Chondrocyte (in vitro differentiated cells): Measurements from ENCODE around the gene LITAF. TPM values are rescaled to one million over a fixed set of nuclear protein-coding genes. Genes with fewer than 3 reads are reported as not detected.
A peak's percentile ranks its signal among the peaks of the same experiment; 100 is the strongest.

Experiments
- DNase-seq: peaks from one replicate; pipeline ENCODE4 v3.0.0; 2021; ENCODE audit warnings: mixed read lengths, low spot score
- H3K27ac Mint-ChIP-seq: one replicate; pipeline ENCODE4 v1.8.0; 2021; ENCODE audit warnings: mild to moderate bottlenecking, moderate library complexity, mixed read lengths; ENCODE audit not compliant: unreplicated experiment
- H3K27me3 Mint-ChIP-seq: 2 replicates; pipeline ENCODE4 v1.8.0; 2021; ENCODE audit warnings: low read depth, mixed read lengths
- H3K36me3 Mint-ChIP-seq: 2 replicates; pipeline ENCODE4 v1.8.0; 2021; ENCODE audit warnings: low read depth, mixed read lengths
- H3K4me1 Mint-ChIP-seq: 2 replicates; pipeline ENCODE4 v1.8.0; 2021; ENCODE audit warnings: low read depth, mild to moderate bottlenecking, mixed read lengths
- H3K4me3 Mint-ChIP-seq: one replicate; pipeline ENCODE4 v1.8.0; 2021; ENCODE audit warnings: mild to moderate bottlenecking, moderate library complexity, mixed read lengths; ENCODE audit not compliant: unreplicated experiment
- H3K9me3 Mint-ChIP-seq: 2 replicates; pipeline ENCODE4 v1.8.0; 2021; ENCODE audit warnings: low read depth, mixed read lengths
- total RNA-seq: library from RNA; stranded (reverse); gene quantifications from 3 replicates; pipeline ENCODE4 v1.2.1, GENCODE V29; 2021
- TF ChIP-seq, protein P1 (sequence below): fragments of 200-600 bp; sonication (generic); IDR thresholded peaks from 2 replicates; pipeline ENCODE4 v1.5.0; 2021; ENCODE audit warnings: antibody characterized with exemption, mild to moderate bottlenecking, moderate library complexity

Gene LITAF
- total RNA-seq, 1 donor from 2014 or later, result 91.9 TPM

GRCh38 chr16:11552440-11552839 is 34.3 kb downstream of the LITAF start:
- H3K4me1 Mint-ChIP-seq, result peaks cover 5% of the 10 kb centered on the region
- peaks cover 57% of the 10 kb centered on the region for H3K36me3 Mint-ChIP-seq
- no peaks in the 10 kb centered on the region for H3K27me3 Mint-ChIP-seq
- DNase-seq, result no peak
- TF ChIP-seq, protein P1, sequence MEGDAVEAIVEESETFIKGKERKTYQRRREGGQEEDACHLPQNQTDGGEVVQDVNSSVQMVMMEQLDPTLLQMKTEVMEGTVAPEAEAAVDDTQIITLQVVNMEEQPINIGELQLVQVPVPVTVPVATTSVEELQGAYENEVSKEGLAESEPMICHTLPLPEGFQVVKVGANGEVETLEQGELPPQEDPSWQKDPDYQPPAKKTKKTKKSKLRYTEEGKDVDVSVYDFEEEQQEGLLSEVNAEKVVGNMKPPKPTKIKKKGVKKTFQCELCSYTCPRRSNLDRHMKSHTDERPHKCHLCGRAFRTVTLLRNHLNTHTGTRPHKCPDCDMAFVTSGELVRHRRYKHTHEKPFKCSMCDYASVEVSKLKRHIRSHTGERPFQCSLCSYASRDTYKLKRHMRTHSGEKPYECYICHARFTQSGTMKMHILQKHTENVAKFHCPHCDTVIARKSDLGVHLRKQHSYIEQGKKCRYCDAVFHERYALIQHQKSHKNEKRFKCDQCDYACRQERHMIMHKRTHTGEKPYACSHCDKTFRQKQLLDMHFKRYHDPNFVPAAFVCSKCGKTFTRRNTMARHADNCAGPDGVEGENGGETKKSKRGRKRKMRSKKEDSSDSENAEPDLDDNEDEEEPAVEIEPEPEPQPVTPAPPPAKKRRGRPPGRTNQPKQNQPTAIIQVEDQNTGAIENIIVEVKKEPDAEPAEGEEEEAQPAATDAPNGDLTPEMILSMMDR, result no peak
- no peak overlapping the region for H3K27ac Mint-ChIP-seq
- no peak overlapping the region for H3K4me3 Mint-ChIP-seq
- peaks cover 16% of the 10 kb centered on the region for H3K9me3 Mint-ChIP-seq

DNA sequence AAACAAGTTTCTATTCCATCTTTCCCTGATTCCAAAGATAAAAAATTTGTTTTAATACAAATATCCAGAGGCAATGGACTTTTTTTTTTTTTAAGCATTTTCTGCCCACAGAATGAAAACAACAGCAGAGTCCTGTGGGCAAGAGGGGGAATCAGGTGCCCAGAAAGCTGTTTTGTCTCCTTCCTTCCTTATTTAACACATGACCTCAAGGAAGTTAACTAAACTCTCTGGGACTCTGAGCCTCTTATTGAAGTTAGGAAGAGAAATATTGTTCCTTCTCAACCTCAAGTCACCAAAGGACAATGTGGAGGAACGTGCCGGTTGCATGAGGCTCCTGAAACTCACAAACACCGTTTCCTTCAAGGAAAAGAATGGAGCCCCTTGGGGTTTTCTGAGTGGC is 34.9 kb downstream of the LITAF start:
- Mint-ChIP-seq H3K27me3 (no peaks in the 10 kb centered on the region), H3K36me3 (peaks cover 60% of the 10 kb centered on the region), H3K9me3 (peaks cover 16% of the 10 kb centered on the region), H3K4me3 (no peak overlapping the region), H3K4me1 (peaks cover 9% of the 10 kb centered on the region), H3K27ac (no peak overlapping the region)
- TF ChIP-seq, protein P1, result no peak
- DNase-seq, result no peak

- Mint-ChIP-seq H3K27ac (no peak overlapping the region), H3K4me1 (peaks cover 15% of the 10 kb centered on the region), H3K4me3 (no peak overlapping the region), H3K9me3 (peaks cover 10% of the 10 kb centered on the region), H3K27me3 (no peaks in the 10 kb centered on the region), H3K36me3 (peaks cover 54% of the 10 kb centered on the region)
- no peak for DNase-seq
- TF ChIP-seq, protein P1, result no peak
Observed at GRCh38 chr16:11550791-11551498, 35.8 kb downstream of the LITAF start.

DNA sequence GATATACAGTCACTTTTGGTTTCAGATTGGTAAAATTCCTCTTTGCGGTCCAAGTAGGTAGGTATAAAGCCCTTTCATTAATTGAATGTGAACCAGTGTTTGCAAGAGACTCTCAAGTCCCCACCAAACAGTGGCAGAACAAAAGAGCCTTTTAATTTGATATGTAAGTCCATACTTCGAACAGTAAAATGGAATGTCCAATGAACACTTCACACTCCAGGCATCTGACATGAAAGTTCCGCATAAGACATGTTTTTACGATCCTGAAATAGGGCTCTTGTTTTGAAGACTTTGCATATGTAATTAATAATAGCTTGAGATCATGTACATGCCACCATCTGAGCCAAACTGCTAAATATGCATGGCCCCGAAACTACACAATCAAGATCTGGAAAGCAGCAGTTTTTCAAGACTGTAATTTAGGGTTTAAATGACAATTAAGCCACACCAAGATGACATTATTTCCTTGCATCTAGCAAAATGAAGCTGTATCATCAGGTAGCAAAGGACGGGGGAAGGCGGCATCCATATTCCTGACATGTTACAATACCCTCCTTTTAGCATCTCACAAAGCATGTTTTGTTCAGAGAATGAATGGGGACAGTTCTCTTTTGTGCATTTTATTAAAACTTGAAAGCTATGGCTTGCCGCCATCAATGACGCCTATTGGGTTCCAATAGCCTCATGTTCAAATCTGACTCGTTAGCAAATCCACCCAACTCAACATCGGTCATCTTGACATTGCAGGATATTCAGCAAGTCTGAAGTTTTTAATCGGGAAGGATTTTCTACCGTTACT is 39.4 kb downstream of the LITAF start:
- TF ChIP-seq, protein P1, result no peak
- H3K27me3 Mint-ChIP-seq, result no peaks in the 10 kb centered on the region
- no peak overlapping the region for H3K4me3 Mint-ChIP-seq
- H3K9me3 Mint-ChIP-seq, result peaks cover 7% of the 10 kb centered on the region
- peaks cover 37% of the 10 kb centered on the region for H3K36me3 Mint-ChIP-seq
- peak overlapping the region; percentile 83 for H3K27ac Mint-ChIP-seq
- no peak for DNase-seq
- peaks cover 13% of the 10 kb centered on the region for H3K4me1 Mint-ChIP-seq

- Mint-ChIP-seq H3K36me3 (peaks cover 36% of the 10 kb centered on the region), H3K9me3 (peaks cover 7% of the 10 kb centered on the region), H3K27ac (peak overlapping the region; percentile 83), H3K4me3 (no peak overlapping the region), H3K27me3 (no peaks in the 10 kb centered on the region), H3K4me1 (peaks cover 12% of the 10 kb centered on the region)
- TF ChIP-seq, protein P1, result no peak
- no peak for DNase-seq
Observed at GRCh38 chr16:11546608-11547061, 40.1 kb downstream of the LITAF start.
